Vagina (tissue), 2 donors: ENCODE results near the gene NTNG1. TPM values are rescaled to one million over a fixed set of nuclear protein-coding genes. Genes with fewer than 3 reads are reported as not detected.

Experiments used
- DNase-seq, 2 donors: peaks; one replicate each; pipeline ENCODE4 v3.0.0-alpha.2; 2017; ENCODE audit errors: extremely low spot score in 2 of 2
- H3K27ac ChIP-seq: fragments of 200-600 bp; sonication (generic); one replicate; pipeline ENCODE4 v1.5.1; 2019
- H3K27me3 ChIP-seq: fragments of 200-600 bp; sonication (generic); one replicate; pipeline ENCODE4 v1.5.1; 2019
- H3K36me3 ChIP-seq, 2 donors: fragments of 200-600 bp; sonication (generic); one replicate each; pipeline ENCODE4 v1.5.1; 2017 to 2019
- H3K4me1 ChIP-seq: fragments of 200-600 bp; sonication (generic); one replicate; pipeline ENCODE4 v1.5.1; 2019
- H3K4me3 ChIP-seq, 2 donors: fragments of 200-600 bp; sonication (generic); 1 replicate in 1 of 2; 2 replicates in 1 of 2; pipeline ENCODE4 v1.5.1; 2016 to 2019
- H3K9me3 ChIP-seq: fragments of 200-600 bp; sonication (generic); one replicate; pipeline ENCODE4 v1.5.1; 2019
- CTCF ChIP-seq, 3 experiments: fragments of 450-650 bp in 2 of 3; fragments of 200-600 bp in 1 of 3; sonication (generic) in 1 of 3; IDR thresholded peaks; one replicate each; pipeline ENCODE4 v1.5.1; 2017 to 2019; ENCODE audit warnings: antibody characterized with exemption in 3 of 3, mild to moderate bottlenecking in 2 of 3, moderate library complexity in 2 of 3
- POLR2A ChIP-seq, 2 donors: fragments of 450-650 bp; IDR thresholded peaks; one replicate each; pipeline ENCODE4 v1.6.1; 2017; ENCODE audit warnings: antibody characterized with exemption in 2 of 2, mild to moderate bottlenecking in 2 of 2, moderate library complexity in 2 of 2
- POLR2AphosphoS5 ChIP-seq, 2 donors: sonication (generic); formaldehyde crosslinking; IDR thresholded peaks; one replicate each; pipeline ENCODE4 v1.9.0; 2017; ENCODE audit warnings: antibody characterized with exemption in 2 of 2, mild to moderate bottlenecking in 2 of 2, low read depth in 1 of 2; ENCODE audit not compliant: insufficient read depth in 1 of 2
- intact Hi-C: fragments of 100-400 bp; cut with DNase I; formaldehyde crosslinking; loops from one replicate; pipeline ENCODE4 v1.15.1; 2023
- total RNA-seq: library from RNA; depleted of rRNA; stranded (reverse); fragments of >200 nt; gene quantifications from one replicate; pipeline ENCODE4 v1.2.3, GENCODE V29; 2016

NTNG1 gene
- total RNA-seq, 1 donor from 2014 or later: 6.6 TPM

- TF ChIP-seq POLR2AphosphoS5 (IDR thresholded peaks at IDR 0.05; ENCODE audit: insufficient read depth in 1 of 2, low read depth in 1 of 2): no peak
- TF ChIP-seq CTCF (IDR thresholded peaks at IDR 0.05): no peak
- TF ChIP-seq POLR2A (IDR thresholded peaks at IDR 0.05): no peak
- intact Hi-C loops: no loop called here
- H3K27ac ChIP-seq: no peak overlapping the region
These were observed 319.2 kb downstream of the NTNG1 start for GRCh38 chr1:107460035-107460434.

GRCh38 chr1:107464827-107465226 lies 324.0 kb downstream of the NTNG1 start:
- intact Hi-C loops: no loop called here
- TF ChIP-seq POLR2A (IDR thresholded peaks at IDR 0.05): no peak
- TF ChIP-seq POLR2AphosphoS5 (IDR thresholded peaks at IDR 0.05; ENCODE audit: insufficient read depth in 1 of 2, low read depth in 1 of 2): no peak
- no peak for TF ChIP-seq CTCF (IDR thresholded peaks at IDR 0.05)
- H3K4me1 ChIP-seq: no peaks in the 10 kb centered on the region
- H3K4me3 ChIP-seq: no peak overlapping the region
- H3K36me3 ChIP-seq: no peaks in the 10 kb centered on the region
- DNase-seq: no peak
- H3K27me3 ChIP-seq: no peaks in the 10 kb centered on the region
- H3K27ac ChIP-seq: no peak overlapping the region
- no peaks in the 10 kb centered on the region for H3K9me3 ChIP-seq

More at GRCh38 chr1:107460035-107460434, 319.2 kb downstream of the NTNG1 start:
- Histone ChIP-seq H3K4me3 (no peak overlapping the region), H3K27me3 (no peaks in the 10 kb centered on the region), H3K36me3 (no peaks in the 10 kb centered on the region), H3K9me3 (no peaks in the 10 kb centered on the region), H3K4me1 (no peaks in the 10 kb centered on the region)
- DNase-seq: no peak

- DNase-seq: no peak
- no peaks in the 10 kb centered on the region for H3K27me3 ChIP-seq
- no peak for TF ChIP-seq CTCF (IDR thresholded peaks at IDR 0.05)
- no peak for TF ChIP-seq POLR2AphosphoS5 (IDR thresholded peaks at IDR 0.05; ENCODE audit: insufficient read depth in 1 of 2, low read depth in 1 of 2)
- no peak for TF ChIP-seq POLR2A (IDR thresholded peaks at IDR 0.05)
- no peak overlapping the region for H3K27ac ChIP-seq
- no peaks in the 10 kb centered on the region for H3K4me1 ChIP-seq
- intact Hi-C loops: no loop called here
- no peaks in the 10 kb centered on the region for H3K9me3 ChIP-seq
- H3K4me3 ChIP-seq: no peak overlapping the region
- no peaks in the 10 kb centered on the region for H3K36me3 ChIP-seq
These were observed 326.4 kb downstream of the NTNG1 start for GRCh38 chr1:107467286-107467685.

GRCh38 chr1:107467811-107468210 lies 327.0 kb downstream of the NTNG1 start:
- no peaks in the 10 kb centered on the region for H3K4me1 ChIP-seq
- H3K4me3 ChIP-seq: no peak overlapping the region
- H3K9me3 ChIP-seq: no peaks in the 10 kb centered on the region
- H3K36me3 ChIP-seq: no peaks in the 10 kb centered on the region
- intact Hi-C loops: no loop called here
- no peak overlapping the region for H3K27ac ChIP-seq
- TF ChIP-seq POLR2AphosphoS5 (IDR thresholded peaks at IDR 0.05; ENCODE audit: insufficient read depth in 1 of 2, low read depth in 1 of 2): no peak
- TF ChIP-seq POLR2A (IDR thresholded peaks at IDR 0.05): no peak
- no peak for TF ChIP-seq CTCF (IDR thresholded peaks at IDR 0.05)
- H3K27me3 ChIP-seq: no peaks in the 10 kb centered on the region
- no peak for DNase-seq

GRCh38 chr1:107473065-107473464 lies 332.2 kb downstream of the NTNG1 start:
- no peaks in the 10 kb centered on the region for H3K4me1 ChIP-seq
- TF ChIP-seq POLR2AphosphoS5 (IDR thresholded peaks at IDR 0.05; ENCODE audit: insufficient read depth in 1 of 2, low read depth in 1 of 2): no peak
- TF ChIP-seq POLR2A (IDR thresholded peaks at IDR 0.05): no peak
- TF ChIP-seq CTCF (IDR thresholded peaks at IDR 0.05): no peak
- no peaks in the 10 kb centered on the region for H3K36me3 ChIP-seq
- intact Hi-C loops: no loop called here
- no peak overlapping the region for H3K4me3 ChIP-seq
- no peak for DNase-seq
- H3K9me3 ChIP-seq: no peaks in the 10 kb centered on the region
- H3K27me3 ChIP-seq: no peaks in the 10 kb centered on the region
- H3K27ac ChIP-seq: no peak overlapping the region
